Measurements from ENCODE around the gene SRRM2. TPM values are rescaled to one million over a fixed set of nuclear protein-coding genes. Genes with fewer than 3 reads are reported as not detected.

Gene SRRM2
- total and polyA plus RNA-seq, 8 donors, result 142 to 2,165 (median 655) TPM

- no peak overlapping the region for H3K4me3 ChIP-seq
- H3K9me3 ChIP-seq, result no peaks in the 10 kb centered on the region
- WGBS, 5 donors, result 69 to 82% (median 73%) methylated on average over 8 to 10 of the region's 10 CpGs
- TF ChIP-seq POLR2A (IDR thresholded peaks at IDR 0.05) (no peak), EP300 (IDR thresholded peaks at IDR 0.05) (no peak), POLR2AphosphoS5 (IDR thresholded peaks at IDR 0.05) (no peak), CTCF (IDR thresholded peaks at IDR 0.05) (no peak)
- no peak for DNase-seq
- no peaks in the 10 kb centered on the region for H3K36me3 ChIP-seq
- H3K27ac ChIP-seq, result no peak overlapping the region
- no peaks in the 10 kb centered on the region for H3K4me1 ChIP-seq
- intact Hi-C loops (cut with DNase I; ENCODE audit: low total_unique reads), result no loop called here
- H3K27me3 ChIP-seq, result peaks cover 0 to 39% (median 0%) of the 10 kb centered on the region in 3 donors
Observed at GRCh38 chr16:2734844-2735515, 17.5 kb upstream of the SRRM2 start.

GRCh38 chr16:2736476-2737237 is 15.8 kb upstream of the SRRM2 start:
- Histone ChIP-seq H3K4me1 (no peaks in the 10 kb centered on the region), H3K9me3 (no peaks in the 10 kb centered on the region), H3K27ac (no peak overlapping the region), H3K4me3 (no peak overlapping the region), H3K27me3 (peaks cover 0 to 54% (median 0%) of the 10 kb centered on the region in 3 donors), H3K36me3 (no peaks in the 10 kb centered on the region)
- no peak for TF ChIP-seq POLR2AphosphoS5 (IDR thresholded peaks at IDR 0.05)
- no peak for TF ChIP-seq CTCF (IDR thresholded peaks at IDR 0.05)
- TF ChIP-seq POLR2A (IDR thresholded peaks at IDR 0.05), result no peak
- no peak for TF ChIP-seq EP300 (IDR thresholded peaks at IDR 0.05)
- 91 to 95% (median 92%) methylated on average over 11 of the region's 11 CpGs for WGBS, 5 donors
- no peak for DNase-seq
- intact Hi-C loops (cut with DNase I; ENCODE audit: low total_unique reads), result no loop called here

GRCh38 chr16:2737238-2737605 is 15.2 kb upstream of the SRRM2 start:
- H3K4me1 ChIP-seq, result no peaks in the 10 kb centered on the region
- no peak overlapping the region for H3K4me3 ChIP-seq
- no peak for DNase-seq
- H3K27me3 ChIP-seq, result peaks cover 0 to 55% (median 0%) of the 10 kb centered on the region in 3 donors
- TF ChIP-seq POLR2A (IDR thresholded peaks at IDR 0.05) (no peak), EP300 (IDR thresholded peaks at IDR 0.05) (no peak), CTCF (IDR thresholded peaks at IDR 0.05) (no peak), POLR2AphosphoS5 (IDR thresholded peaks at IDR 0.05) (no peak)
- H3K36me3 ChIP-seq, result no peaks in the 10 kb centered on the region
- intact Hi-C loops (cut with DNase I; ENCODE audit: low total_unique reads), result no loop called here
- no peaks in the 10 kb centered on the region for H3K9me3 ChIP-seq
- 79 to 91% (median 84%) methylated on average over 4 to 5 of the region's 5 CpGs for WGBS, 5 donors
- no peak overlapping the region for H3K27ac ChIP-seq

GRCh38 chr16:2737895-2738418 is 14.5 kb upstream of the SRRM2 start:
- TF ChIP-seq EP300 (IDR thresholded peaks at IDR 0.05), result no peak
- no peak for TF ChIP-seq CTCF (IDR thresholded peaks at IDR 0.05)
- TF ChIP-seq POLR2AphosphoS5 (IDR thresholded peaks at IDR 0.05), result no peak
- no peak for TF ChIP-seq POLR2A (IDR thresholded peaks at IDR 0.05)
- WGBS, 5 donors, result 66 to 81% (median 78%) methylated on average over 5 to 7 of the region's 7 CpGs
- no peaks in the 10 kb centered on the region for H3K36me3 ChIP-seq

More at GRCh38 chr16:2737895-2738418, 14.5 kb upstream of the SRRM2 start:
- peak in 1 of 2 donors; percentile 0 for DNase-seq
- intact Hi-C loops (cut with DNase I; ENCODE audit: low total_unique reads), result no loop called here
- no peaks in the 10 kb centered on the region for H3K9me3 ChIP-seq
- peaks cover 0 to 58% (median 0%) of the 10 kb centered on the region in 3 donors for H3K27me3 ChIP-seq
- H3K4me1 ChIP-seq, result no peaks in the 10 kb centered on the region
- no peak overlapping the region for H3K27ac ChIP-seq
- H3K4me3 ChIP-seq, result no peak overlapping the region

Measured in stomach (tissue), 9 donors.